ENCODE results near the gene ELF4.
A peak's percentile ranks its signal among the peaks of the same experiment; 100 is the strongest.

ELF4 gene

GRCh38 chrX:130110379-130111219, at the start of gene ELF4:
ELF4 (minus strand) TSS chrX:130110497; CDS start chrX:130081330, 29,167 bp downstream.
- TF ChIP-seq CTCF (conservative IDR thresholded peaks at IDR 0.05; ENCODE audit: low read depth, low read length), result no peak
- DNase-seq (ENCODE audit: low read depth), result peak; percentile 58
- peak within 1 kb of the TSS; percentile 63 for H3K4me3 ChIP-seq (ENCODE audit: low read depth, low read length)

- no peak for TF ChIP-seq CTCF (conservative IDR thresholded peaks at IDR 0.05; ENCODE audit: low read depth, low read length)
- H3K4me3 ChIP-seq (ENCODE audit: low read depth, low read length), result no peak overlapping the region
- DNase-seq (ENCODE audit: low read depth), result no peak
Observed at GRCh38 chrX:130159776-130160175, 49.5 kb upstream of the ELF4 start.

- no peak overlapping the region for H3K4me3 ChIP-seq (ENCODE audit: low read depth, low read length)
- TF ChIP-seq CTCF (conservative IDR thresholded peaks at IDR 0.05; ENCODE audit: low read depth, low read length), result no peak
Observed at GRCh38 chrX:130158311-130158710, 48.0 kb upstream of the ELF4 start.

GRCh38 chrX:130155564-130155963, 45.3 kb upstream of the ELF4 start:
- H3K4me3 ChIP-seq (ENCODE audit: low read depth, low read length), result no peak overlapping the region
- no peak for DNase-seq (ENCODE audit: low read depth)
- no peak for TF ChIP-seq CTCF (conservative IDR thresholded peaks at IDR 0.05; ENCODE audit: low read depth, low read length)

More at GRCh38 chrX:130158311-130158710, 48.0 kb upstream of the ELF4 start:
- DNase-seq (ENCODE audit: low read depth), result no peak

- no peak overlapping the region for H3K4me3 ChIP-seq (ENCODE audit: low read depth, low read length)
- no peak for TF ChIP-seq CTCF (conservative IDR thresholded peaks at IDR 0.05; ENCODE audit: low read depth, low read length)
- no peak for DNase-seq (ENCODE audit: low read depth)
Observed at GRCh38 chrX:130147631-130148030, 37.3 kb upstream of the ELF4 start.

- DNase-seq (ENCODE audit: low read depth), result no peak
- H3K4me3 ChIP-seq (ENCODE audit: low read depth, low read length), result no peak overlapping the region
- TF ChIP-seq CTCF (conservative IDR thresholded peaks at IDR 0.05; ENCODE audit: low read depth, low read length), result no peak
Observed at GRCh38 chrX:130145123-130145522, 34.8 kb upstream of the ELF4 start.

GRCh38 chrX:130144509-130144908, 34.2 kb upstream of the ELF4 start:
- DNase-seq (ENCODE audit: low read depth), result peak; percentile 71
- H3K4me3 ChIP-seq (ENCODE audit: low read depth, low read length), result no peak overlapping the region
- peak; percentile 31 for TF ChIP-seq CTCF (conservative IDR thresholded peaks at IDR 0.05; ENCODE audit: low read depth, low read length)

All from choroid plexus epithelial cell (primary cell).